ENCODE data around the gene ZKSCAN2. TPM values are rescaled to one million over a fixed set of nuclear protein-coding genes. Genes with fewer than 3 reads are reported as not detected.

ZKSCAN2 gene
- total and polyA plus RNA-seq, 9 of the 15 experiments (the other 6 are each of a cell fraction or from before 2014, with no cell fraction given), result 1.3 to 9.5 (median 4.2) TPM

DNA sequence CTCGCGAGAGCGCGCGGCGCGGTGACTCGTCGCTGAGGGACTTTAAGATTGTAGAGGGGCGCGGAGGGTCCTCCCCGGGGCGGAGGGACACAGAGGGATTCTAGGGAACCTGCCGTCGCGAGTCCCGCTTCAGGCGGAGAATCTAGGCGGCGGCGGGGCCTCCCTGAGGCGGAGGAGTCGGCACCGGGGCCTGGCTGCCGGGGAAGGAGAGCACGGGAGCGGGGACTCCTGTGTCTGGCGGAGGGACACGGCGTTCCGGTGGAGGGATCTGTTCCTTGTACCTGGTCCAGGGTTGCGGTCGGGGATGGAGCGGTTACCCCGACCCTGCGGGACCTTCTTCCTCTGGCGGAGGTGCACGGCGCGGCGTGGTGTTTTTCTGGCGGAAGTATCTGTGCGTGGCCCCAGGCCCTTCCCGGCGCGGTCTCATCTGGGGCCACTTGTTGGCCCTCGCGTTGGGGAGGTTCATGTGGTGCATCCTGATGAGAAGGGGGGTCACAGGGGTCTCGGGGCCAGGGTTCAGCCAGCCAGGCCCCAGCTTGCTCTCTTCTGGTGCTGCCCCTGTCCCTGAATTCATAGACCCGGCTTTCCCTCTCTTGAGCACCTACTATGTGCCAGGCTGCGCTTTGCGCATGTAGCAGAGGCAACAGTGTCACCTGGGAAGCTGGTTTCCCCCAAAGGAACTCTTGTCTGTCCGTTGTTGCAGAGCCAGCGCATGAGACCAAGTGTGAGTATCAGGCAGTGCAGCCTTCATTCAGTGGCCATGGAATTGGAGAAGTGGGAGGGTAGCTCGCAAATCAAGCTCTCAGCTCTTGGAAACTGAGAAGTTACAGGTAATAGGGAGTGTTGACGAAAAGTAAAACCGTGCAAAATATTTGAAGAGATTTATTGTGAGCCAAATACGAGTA, 563 bp upstream of the ZKSCAN2 start (continued):
- TF ChIP-seq, protein P1, sequence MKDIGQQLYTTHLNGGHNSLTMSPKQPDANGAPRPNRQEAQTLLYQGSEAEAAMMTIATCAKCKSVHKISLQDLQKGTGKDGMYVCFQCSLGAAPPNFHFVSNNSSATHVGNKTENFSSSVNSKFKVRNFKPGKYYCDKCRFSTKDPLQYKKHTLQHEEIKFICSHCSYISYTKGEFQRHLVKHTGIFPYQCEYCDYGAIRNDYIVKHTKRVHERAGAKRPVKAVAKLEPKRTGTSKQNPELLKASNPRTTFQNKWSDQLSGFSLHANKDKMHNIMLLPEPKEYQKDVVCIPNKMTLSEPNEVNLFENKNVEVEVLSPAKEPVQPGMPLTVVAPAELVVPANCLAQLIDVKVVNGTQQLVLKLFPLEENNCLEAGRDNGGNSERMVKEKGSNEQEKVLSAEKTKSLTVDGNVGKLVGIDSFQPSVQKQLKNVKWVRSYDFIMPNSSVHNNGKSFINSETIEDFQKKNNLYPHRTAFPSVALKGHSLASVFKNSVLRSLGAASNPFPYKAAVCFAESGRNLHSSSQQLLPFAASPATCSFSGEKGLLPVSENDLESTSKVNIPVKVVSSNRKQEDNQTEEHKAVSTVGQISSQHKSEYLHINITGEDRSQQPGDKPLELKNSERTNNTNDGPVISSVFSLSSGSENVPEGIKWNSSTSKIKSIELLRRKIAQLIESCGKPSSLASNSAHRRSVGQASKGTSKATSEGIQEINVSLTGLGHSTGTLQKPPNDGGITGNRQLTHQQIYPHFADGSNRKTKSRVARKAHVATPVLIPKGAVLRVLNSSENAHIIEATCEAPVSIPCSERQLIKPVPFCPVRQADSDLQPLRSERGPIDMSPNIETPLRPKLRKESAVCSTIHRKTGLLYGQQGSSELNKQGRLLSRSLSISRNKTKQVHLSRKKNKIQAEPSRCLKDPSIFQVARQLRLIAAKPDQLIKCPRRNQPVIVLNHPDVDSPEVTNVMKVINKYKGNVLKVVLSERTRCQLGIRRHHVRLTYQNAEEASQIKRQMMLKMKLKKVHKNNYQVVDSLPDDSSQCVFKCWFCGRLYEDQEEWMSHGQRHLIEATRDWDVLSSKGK (CRISPR knock-in tag; IDR thresholded peaks at IDR 0.05), result no peak
- TF ChIP-seq, protein P2, sequence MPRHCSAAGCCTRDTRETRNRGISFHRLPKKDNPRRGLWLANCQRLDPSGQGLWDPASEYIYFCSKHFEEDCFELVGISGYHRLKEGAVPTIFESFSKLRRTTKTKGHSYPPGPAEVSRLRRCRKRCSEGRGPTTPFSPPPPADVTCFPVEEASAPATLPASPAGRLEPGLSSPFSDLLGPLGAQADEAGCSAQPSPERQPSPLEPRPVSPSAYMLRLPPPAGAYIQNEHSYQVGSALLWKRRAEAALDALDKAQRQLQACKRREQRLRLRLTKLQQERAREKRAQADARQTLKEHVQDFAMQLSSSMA (CRISPR knock-in tag; IDR thresholded peaks at IDR 0.05), result no peak
- TF ChIP-seq, protein P3, sequence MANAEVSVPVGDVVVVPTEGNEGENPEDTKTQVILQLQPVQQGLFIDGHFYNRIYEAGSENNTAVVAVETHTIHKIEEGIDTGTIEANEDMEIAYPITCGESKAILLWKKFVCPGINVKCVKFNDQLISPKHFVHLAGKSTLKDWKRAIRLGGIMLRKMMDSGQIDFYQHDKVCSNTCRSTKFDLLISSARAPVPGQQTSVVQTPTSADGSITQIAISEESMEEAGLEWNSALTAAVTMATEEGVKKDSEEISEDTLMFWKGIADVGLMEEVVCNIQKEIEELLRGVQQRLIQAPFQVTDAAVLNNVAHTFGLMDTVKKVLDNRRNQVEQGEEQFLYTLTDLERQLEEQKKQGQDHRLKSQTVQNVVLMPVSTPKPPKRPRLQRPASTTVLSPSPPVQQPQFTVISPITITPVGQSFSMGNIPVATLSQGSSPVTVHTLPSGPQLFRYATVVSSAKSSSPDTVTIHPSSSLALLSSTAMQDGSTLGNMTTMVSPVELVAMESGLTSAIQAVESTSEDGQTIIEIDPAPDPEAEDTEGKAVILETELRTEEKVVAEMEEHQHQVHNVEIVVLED (CRISPR knock-in tag; IDR thresholded peaks at IDR 0.05), result peak; percentile 96
- TF ChIP-seq EP400 (IDR thresholded peaks at IDR 0.05) (peak; percentile 95), ZNF311 (CRISPR knock-in tag; IDR thresholded peaks at IDR 0.05) (no peak), PML (IDR thresholded peaks at IDR 0.05; ENCODE audit: low read length) (peak; percentile 50; the same call in 1 of the 2 replicates), RBM22 (IDR thresholded peaks at IDR 0.05; ENCODE audit: low read depth, low read length, poor library complexity, severe bottlenecking) (peak; percentile 87), BCOR (IDR thresholded peaks at IDR 0.05) (peak; percentile 73), ZNF444 (CRISPR knock-in tag; IDR thresholded peaks at IDR 0.05) (no peak), ZBTB7A (IDR thresholded peaks at IDR 0.05; ENCODE audit: borderline replicate concordance, control insufficient read depth, low read depth, low read length) (peak; percentile 98), NR2C2 (CRISPR knock-in tag; IDR thresholded peaks at IDR 0.05) (no peak; the same call in 1 of the 2 replicates), NR2C2 (tag; IDR thresholded peaks at IDR 0.05) (peak; percentile 67), CEBPG (CRISPR knock-in tag; IDR thresholded peaks at IDR 0.05) (no peak), CEBPG (tag; conservative IDR thresholded peaks at IDR 0.05 in 1 of 2, IDR thresholded peaks at IDR 0.05 in 1 of 2) (no peak), NBN (IDR thresholded peaks at IDR 0.05; ENCODE audit: low read depth) (0 out of 2 replicates have a peak, but pooled peaks have one; percentile 55), THRAP3 (IDR thresholded peaks at IDR 0.05; ENCODE audit: borderline replicate concordance) (no peak; the same call in 1 of the 2 replicates), PTBP1 (IDR thresholded peaks at IDR 0.05; ENCODE audit: low read depth, low read length) (no peak), JUND (IDR thresholded peaks at IDR 0.05; ENCODE audit: borderline replicate concordance, low read depth, low read length) (peak; percentile 62), JUND (tag; IDR thresholded peaks at IDR 0.05; ENCODE audit: borderline replicate concordance, low read depth, low read length) (peak; percentile 42; the same call in 1 of the 3 replicates)
- TF ChIP-seq, protein P4, sequence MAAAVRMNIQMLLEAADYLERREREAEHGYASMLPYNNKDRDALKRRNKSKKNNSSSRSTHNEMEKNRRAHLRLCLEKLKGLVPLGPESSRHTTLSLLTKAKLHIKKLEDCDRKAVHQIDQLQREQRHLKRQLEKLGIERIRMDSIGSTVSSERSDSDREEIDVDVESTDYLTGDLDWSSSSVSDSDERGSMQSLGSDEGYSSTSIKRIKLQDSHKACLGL (CRISPR knock-in tag; IDR thresholded peaks at IDR 0.05; ENCODE audit: borderline replicate concordance, poor library complexity, severe bottlenecking), result no peak
